Measurements from ENCODE around the gene KLHDC8B.

DNA sequence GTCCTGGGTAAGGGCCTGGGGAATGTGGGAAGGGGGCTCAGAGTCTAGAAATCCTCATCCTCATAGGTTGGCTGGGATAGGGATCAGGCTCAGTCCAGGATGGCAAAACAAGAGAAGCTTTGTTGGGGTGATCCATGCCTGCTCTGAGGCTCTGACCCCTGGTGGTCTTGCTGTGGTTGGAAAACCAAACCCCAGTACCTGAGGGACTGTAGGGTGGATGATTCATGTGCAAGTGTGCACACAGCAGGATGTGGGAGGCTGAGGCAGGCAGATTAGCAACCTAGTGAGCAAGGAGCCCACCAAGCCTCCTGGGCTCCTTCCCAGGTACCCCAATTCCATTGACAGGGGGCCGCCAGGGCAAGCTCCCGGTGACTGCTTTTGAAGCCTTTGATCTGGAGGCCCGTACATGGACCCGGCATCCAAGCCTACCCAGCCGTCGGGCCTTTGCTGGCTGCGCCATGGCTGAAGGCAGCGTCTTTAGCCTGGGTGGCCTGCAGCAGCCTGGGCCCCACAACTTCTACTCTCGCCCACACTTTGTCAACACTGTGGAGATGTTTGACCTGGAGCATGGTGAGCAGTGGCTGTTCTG lies 3.1 kb downstream of the KLHDC8B start:
- TF ChIP-seq, protein P1, sequence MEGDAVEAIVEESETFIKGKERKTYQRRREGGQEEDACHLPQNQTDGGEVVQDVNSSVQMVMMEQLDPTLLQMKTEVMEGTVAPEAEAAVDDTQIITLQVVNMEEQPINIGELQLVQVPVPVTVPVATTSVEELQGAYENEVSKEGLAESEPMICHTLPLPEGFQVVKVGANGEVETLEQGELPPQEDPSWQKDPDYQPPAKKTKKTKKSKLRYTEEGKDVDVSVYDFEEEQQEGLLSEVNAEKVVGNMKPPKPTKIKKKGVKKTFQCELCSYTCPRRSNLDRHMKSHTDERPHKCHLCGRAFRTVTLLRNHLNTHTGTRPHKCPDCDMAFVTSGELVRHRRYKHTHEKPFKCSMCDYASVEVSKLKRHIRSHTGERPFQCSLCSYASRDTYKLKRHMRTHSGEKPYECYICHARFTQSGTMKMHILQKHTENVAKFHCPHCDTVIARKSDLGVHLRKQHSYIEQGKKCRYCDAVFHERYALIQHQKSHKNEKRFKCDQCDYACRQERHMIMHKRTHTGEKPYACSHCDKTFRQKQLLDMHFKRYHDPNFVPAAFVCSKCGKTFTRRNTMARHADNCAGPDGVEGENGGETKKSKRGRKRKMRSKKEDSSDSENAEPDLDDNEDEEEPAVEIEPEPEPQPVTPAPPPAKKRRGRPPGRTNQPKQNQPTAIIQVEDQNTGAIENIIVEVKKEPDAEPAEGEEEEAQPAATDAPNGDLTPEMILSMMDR (IDR thresholded peaks at IDR 0.05; ENCODE audit: poor library complexity), result no peak
- TF ChIP-seq EZH2 (IDR thresholded peaks at IDR 0.05; ENCODE audit: borderline replicate concordance) (no peak), EZH2phosphoT487 (IDR thresholded peaks at IDR 0.05; ENCODE audit: low read depth, severe bottlenecking, unreplicated experiment) (no peak)

All from hepatocyte (in vitro differentiated cells).